HEK293 (cell line): ENCODE data around the gene RBM19.

Source experiments
- ZBTB7A ChIP-seq: fragments of 450-650 bp; formaldehyde crosslinking; IDR thresholded peaks from 2 replicates; pipeline ENCODE4 v1.5.1; 2016; ENCODE audit warnings: low read depth, missing biosample characterization, missing genetic modification characterization
- ZNF121 ChIP-seq: fragments of 450-650 bp; formaldehyde crosslinking; IDR thresholded peaks from 2 replicates; pipeline ENCODE4 v1.5.1; 2016; ENCODE audit warnings: missing biosample characterization, missing genetic modification characterization

- TF ChIP-seq ZBTB7A (tag by site-specific recombination) (no peak), ZNF121 (tag by site-specific recombination) (no peak)
These were observed 7.2 kb upstream of the RBM19 start for GRCh38 chr12:113973109-113973904.
